ENCODE data around the gene DAZAP1.

Gene DAZAP1

GRCh38 chr19:1445932-1446712 lies 38.7 kb downstream of the DAZAP1 start:
- no peak for ATAC-seq
- no peaks in the 10 kb centered on the region for H3K9me3 Mint-ChIP-seq
- peak overlapping the region; percentile 73 for H3K4me3 Mint-ChIP-seq
- no peak overlapping the region for H3K27ac Mint-ChIP-seq
- DNase-seq (ENCODE audit: low spot score in 2 of 2), result no peak
- H3K36me3 Mint-ChIP-seq, result peaks cover 35% of the 10 kb centered on the region
- H3K4me1 Mint-ChIP-seq, result peaks cover 32% of the 10 kb centered on the region

- Mint-ChIP-seq H3K4me3 (peak overlapping the region; percentile 10), H3K36me3 (peaks cover 27% of the 10 kb centered on the region), H3K9me3 (no peaks in the 10 kb centered on the region), H3K4me1 (peaks cover 27% of the 10 kb centered on the region), H3K27ac (no peak overlapping the region)
- DNase-seq (ENCODE audit: low spot score in 2 of 2) (no peak), ATAC-seq (no peak)
Observed at GRCh38 chr19:1446713-1447481, 39.5 kb downstream of the DAZAP1 start.

- Mint-ChIP-seq H3K4me1 (peaks cover 27% of the 10 kb centered on the region), H3K27ac (no peak overlapping the region), H3K36me3 (peaks cover 21% of the 10 kb centered on the region), H3K9me3 (no peaks in the 10 kb centered on the region), H3K4me3 (peak overlapping the region; percentile 10)
- DNase-seq (ENCODE audit: low spot score in 2 of 2) (no peak), ATAC-seq (no peak)
Observed at GRCh38 chr19:1447504-1447903, 40.1 kb downstream of the DAZAP1 start.

- ATAC-seq (no peak), DNase-seq (ENCODE audit: low spot score in 2 of 2) (no peak)
- peaks cover 17% of the 10 kb centered on the region for H3K36me3 Mint-ChIP-seq
- no peaks in the 10 kb centered on the region for H3K9me3 Mint-ChIP-seq
- peaks cover 27% of the 10 kb centered on the region for H3K4me1 Mint-ChIP-seq
- no peak overlapping the region for H3K4me3 Mint-ChIP-seq
- no peak overlapping the region for H3K27ac Mint-ChIP-seq
Observed at GRCh38 chr19:1447944-1448343, 40.6 kb downstream of the DAZAP1 start.

- DNase-seq (ENCODE audit: low spot score in 2 of 2) (peak in 1 of 2 donors; percentile 79), ATAC-seq (peak; percentile 19)
- Mint-ChIP-seq H3K9me3 (no peaks in the 10 kb centered on the region), H3K27ac (no peak within 1 kb of the TSS), H3K4me3 (peak within 1 kb of the TSS; percentile 41), H3K4me1 (peaks cover 24% of the 10 kb centered on the region), H3K36me3 (peaks cover 5% of the 10 kb centered on the region)
Observed at GRCh38 chr19:1449467-1450442, 42.4 kb downstream of the DAZAP1 start, which contains the start of gene APC2. Gene APC2 (plus strand): TSS chr19:1450121. CDS start chr19:1453002, 2,881 bp downstream.

- peaks cover 28% of the 10 kb centered on the region for H3K4me1 Mint-ChIP-seq
- H3K36me3 Mint-ChIP-seq, result peaks cover 4% of the 10 kb centered on the region
- no peaks in the 10 kb centered on the region for H3K9me3 Mint-ChIP-seq
- DNase-seq (ENCODE audit: low spot score in 2 of 2), result no peak
- H3K4me3 Mint-ChIP-seq, result peak overlapping the region; percentile 10
- ATAC-seq, result no peak
- H3K27ac Mint-ChIP-seq, result no peak overlapping the region
Observed at GRCh38 chr19:1450735-1451731, 43.6 kb downstream of the DAZAP1 start.

- H3K36me3 Mint-ChIP-seq, result peaks cover 4% of the 10 kb centered on the region
- H3K27ac Mint-ChIP-seq, result no peak overlapping the region
- H3K9me3 Mint-ChIP-seq, result no peaks in the 10 kb centered on the region
- peaks cover 28% of the 10 kb centered on the region for H3K4me1 Mint-ChIP-seq
- H3K4me3 Mint-ChIP-seq, result no peak overlapping the region
- ATAC-seq, result no peak
- no peak for DNase-seq (ENCODE audit: low spot score in 2 of 2)
Observed at GRCh38 chr19:1451916-1452801, 44.8 kb downstream of the DAZAP1 start.

GRCh38 chr19:1452802-1453524 lies 45.6 kb downstream of the DAZAP1 start:
- Mint-ChIP-seq H3K36me3 (peaks cover 4% of the 10 kb centered on the region), H3K27ac (no peak overlapping the region), H3K4me1 (peaks cover 28% of the 10 kb centered on the region), H3K9me3 (no peaks in the 10 kb centered on the region), H3K4me3 (no peak overlapping the region)
- ATAC-seq (no peak), DNase-seq (ENCODE audit: low spot score in 2 of 2) (no peak)

- Mint-ChIP-seq H3K9me3 (no peaks in the 10 kb centered on the region), H3K36me3 (peaks cover 4% of the 10 kb centered on the region), H3K4me3 (no peak overlapping the region), H3K4me1 (peaks cover 28% of the 10 kb centered on the region), H3K27ac (no peak overlapping the region)
- no peak for DNase-seq (ENCODE audit: low spot score in 2 of 2)
- ATAC-seq, result no peak
Observed at GRCh38 chr19:1453525-1454364, 46.4 kb downstream of the DAZAP1 start.

GRCh38 chr19:1455002-1455335 lies 47.6 kb downstream of the DAZAP1 start:
- ATAC-seq, result no peak
- Mint-ChIP-seq H3K36me3 (peaks cover 4% of the 10 kb centered on the region), H3K27ac (no peak overlapping the region), H3K4me3 (no peak overlapping the region), H3K9me3 (no peaks in the 10 kb centered on the region), H3K4me1 (peaks cover 20% of the 10 kb centered on the region)
- no peak for DNase-seq (ENCODE audit: low spot score in 2 of 2)

- ATAC-seq (peak; percentile 67), DNase-seq (ENCODE audit: low spot score in 2 of 2) (peak in 1 of 2 donors; percentile 83)
- Mint-ChIP-seq H3K9me3 (no peaks in the 10 kb centered on the region), H3K27ac (peak overlapping the region; percentile 73), H3K36me3 (peaks cover 4% of the 10 kb centered on the region), H3K4me3 (peak overlapping the region; percentile 30), H3K4me1 (peaks cover 17% of the 10 kb centered on the region)
Observed at GRCh38 chr19:1455336-1456120, 48.1 kb downstream of the DAZAP1 start.
